NCI-H524 treated with DMSO at 0.1 percent for 48 hours (cell line): ENCODE measurements around the gene ENTPD6.

Experiments used
- DNase-seq: peaks from one replicate; lab custom pipeline; 2025; lab: John Stamatoyannopoulos, UW

The ENTPD6 gene

DNA sequence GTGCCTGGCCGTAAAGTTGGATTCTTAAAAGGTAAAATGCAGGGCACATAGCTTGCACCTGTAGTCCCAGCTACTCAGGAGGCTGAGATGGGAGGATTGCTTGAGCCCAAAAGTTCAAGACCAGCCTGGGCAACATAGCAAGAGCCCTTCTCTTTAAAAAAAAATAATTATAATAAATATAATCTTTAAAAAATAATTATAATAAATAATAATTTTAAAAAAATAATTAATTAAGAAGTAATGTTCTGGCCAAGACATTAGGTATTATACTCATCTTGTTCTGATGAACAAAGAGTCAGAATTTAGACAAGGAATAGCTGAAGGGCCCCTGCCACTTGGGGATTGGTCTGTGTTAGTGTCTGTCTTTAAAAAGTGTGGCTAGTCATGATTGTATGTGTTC lies 13.9 kb downstream of the ENTPD6 start:
- DNase-seq: no peak

DNA sequence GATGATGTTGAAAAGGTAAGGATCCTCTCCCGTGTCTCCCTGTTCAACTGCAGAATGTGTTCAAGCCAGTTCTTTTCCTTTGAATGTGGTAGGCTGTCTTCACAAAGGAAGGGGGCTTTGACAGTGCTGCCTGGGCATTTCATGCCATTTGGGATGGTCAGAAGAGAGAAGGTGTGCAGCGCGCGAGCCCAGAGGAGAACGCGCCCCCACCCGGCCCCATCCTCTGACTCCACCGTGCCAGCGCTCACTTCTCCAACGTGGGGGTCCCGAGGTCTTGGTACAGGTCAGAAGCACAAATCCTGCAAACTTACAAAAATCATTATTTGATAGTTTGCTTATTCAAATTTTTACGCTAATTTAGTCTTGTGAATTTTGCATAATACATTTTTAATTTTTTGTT lies 14.4 kb downstream of the ENTPD6 start:
- no peak for DNase-seq

DNA sequence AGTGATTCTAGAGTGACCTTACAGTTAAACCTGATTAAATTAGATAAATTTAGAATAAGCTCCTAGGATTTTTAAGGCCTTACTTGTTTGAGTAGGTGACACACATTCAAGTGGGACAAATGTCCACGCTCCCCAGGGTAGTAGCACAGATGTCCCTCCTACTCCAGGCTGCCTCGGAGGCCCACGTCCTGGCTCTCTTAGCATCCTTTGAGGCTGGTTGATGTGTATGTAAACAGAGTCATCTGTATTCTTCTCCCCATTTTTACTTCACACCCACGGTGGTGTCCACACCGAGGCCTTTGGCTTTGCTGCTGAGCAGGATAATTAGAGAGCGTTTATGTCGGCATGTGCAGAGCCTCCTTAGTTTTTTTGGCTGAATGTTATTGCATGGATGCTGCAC lies 15.8 kb downstream of the ENTPD6 start:
- DNase-seq: no peak

DNA sequence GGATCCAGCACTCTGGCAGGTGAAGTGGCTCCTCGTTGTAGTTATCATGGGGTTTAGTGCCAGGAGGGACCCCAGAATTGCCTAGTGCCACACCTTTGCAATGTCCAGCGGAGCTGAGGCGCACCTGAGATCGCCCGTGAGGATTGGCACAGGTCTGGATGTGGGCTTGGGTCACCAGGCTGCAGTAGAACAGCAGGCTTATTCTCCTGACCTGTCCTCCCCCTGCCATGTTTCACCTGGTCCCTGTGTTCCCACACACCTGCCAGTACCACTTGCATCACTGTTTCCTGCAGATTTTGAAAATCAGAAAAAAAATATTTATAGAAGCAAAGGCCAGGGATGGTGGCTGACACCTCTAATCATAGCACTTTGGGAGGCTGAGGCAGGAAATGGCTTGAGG lies 16.7 kb downstream of the ENTPD6 start:
- no peak for DNase-seq

DNA sequence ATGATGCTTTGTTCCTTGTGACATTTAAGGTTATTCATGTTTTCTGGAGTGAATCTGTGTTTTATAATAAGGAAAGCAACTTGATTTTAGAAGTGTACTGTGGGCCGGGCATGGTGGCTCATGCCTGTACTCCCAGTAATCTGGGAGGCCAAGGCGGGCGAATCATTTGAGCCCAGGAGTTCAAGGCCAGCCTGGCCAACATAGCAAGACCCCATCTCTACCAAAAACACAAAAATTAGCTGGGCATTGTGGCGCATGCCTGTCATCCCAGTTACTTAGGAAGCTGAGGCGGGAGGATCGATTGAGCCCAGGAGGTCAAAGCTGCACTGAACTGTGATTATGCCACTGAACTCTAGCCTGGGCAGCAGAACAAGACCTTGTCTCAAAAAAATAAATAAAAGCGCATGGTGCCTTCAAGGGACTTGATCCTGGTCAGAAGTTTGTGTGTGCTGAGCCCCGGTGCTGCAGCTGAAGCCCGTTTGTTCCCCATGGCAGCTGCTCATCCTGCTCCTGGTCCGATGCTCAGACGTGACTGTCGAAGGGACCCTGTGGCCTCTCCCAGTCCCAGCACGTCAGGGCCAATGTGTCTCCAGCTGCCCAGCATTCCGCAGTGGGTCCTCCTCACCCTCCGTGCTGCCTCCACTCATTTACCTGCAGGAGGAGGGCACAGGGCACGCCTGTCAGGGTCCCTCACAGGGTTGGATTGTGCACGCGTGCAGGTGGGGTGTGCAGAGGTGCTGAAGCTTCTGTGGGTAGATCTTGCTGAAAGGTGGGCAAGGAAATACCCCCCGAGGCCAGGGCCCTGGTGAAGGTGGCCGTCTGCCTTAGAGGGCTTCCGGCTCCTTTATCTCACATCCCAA lies 18.3 kb downstream of the ENTPD6 start:
- no peak for DNase-seq

DNA sequence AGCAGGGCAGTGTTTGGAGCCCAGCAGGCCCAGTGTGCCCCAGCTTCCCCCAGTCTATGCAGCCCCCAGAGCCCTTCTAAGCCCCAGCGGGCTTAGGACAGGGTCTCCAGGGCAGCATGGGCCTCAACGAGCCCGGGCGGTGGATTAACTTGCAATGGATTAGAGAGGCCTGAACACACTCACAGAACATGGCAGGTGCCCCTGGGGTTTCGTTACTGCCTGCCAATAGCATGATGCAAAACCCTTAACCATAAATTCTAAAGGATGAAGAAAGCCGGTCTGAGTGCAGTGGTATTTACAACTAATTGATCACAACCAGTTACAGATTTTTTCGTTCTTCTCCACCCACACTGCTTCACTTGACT lies 18.9 kb downstream of the ENTPD6 start:
- DNase-seq: no peak

DNA sequence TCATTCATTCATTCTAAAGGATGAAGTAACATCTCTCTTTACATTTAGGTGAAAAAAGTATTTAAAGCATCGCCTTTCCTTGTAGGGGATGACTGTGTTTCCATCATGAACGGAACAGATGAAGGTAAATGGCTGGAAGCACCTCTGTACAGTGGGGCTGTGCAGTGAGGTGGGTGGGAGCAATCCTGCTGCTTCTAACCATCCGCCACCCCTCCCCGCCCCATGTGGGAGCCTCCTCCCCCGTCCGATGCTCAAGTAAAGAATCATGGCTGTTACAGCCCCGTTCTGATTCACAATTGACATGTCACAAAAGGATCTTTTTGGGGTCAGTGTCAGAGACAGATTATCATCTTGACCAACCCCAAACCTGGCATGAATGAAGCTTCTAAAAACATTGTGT lies 19.3 kb downstream of the ENTPD6 start:
- no peak for DNase-seq

DNA sequence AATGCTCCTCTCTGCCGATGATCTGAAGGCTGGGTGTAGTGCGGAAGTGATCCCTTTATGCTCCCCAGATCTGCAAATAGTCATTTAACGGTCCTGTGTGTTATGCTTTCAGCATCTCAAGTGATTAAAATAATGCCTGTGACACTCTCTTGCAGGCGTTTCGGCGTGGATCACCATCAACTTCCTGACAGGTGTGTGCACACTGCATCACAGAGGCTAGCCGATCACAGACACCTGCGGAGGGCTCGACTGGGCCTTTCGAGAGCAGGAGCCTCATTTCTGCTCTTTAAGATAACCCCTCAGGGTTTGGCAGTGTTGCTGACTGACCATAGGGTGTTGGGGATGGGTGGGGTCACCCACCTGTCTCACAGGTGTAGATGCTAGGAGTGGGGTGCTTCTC lies 20.0 kb downstream of the ENTPD6 start:
- no peak for DNase-seq

DNA sequence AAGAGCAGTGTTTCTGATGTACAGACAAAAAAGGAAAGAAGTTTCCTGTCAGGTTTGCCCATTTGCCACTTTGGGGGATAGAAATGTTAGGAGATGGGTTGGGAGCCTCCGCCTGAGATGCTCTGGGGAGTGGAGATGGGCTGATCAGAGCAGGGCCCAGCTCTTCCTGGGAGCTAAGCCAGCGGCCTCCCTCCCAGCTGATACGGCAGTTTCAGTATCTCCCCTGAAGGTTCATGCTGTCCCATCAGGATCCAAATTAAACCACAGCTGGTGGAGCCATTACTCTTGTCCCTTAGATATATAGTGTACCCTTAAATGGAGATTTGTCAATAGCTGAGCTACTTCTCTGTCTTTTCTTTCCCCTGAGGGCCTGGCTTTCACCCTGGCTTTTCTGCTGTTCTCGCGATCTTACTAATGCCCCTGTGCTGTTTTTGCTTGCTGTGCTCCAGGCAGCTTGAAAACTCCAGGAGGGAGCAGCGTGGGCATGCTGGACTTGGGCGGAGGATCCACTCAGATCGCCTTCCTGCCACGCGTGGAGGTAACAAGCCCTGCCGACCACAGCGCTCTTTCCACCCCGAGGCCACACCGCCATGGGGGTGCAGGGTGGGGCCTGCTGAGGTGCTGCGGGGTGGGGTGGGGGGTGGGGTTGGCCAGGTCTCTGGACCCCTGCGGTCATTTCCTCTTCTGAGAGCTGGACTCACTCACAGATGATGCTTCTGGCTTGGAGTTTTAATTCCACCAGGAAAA lies 20.9 kb downstream of the ENTPD6 start:
- no peak for DNase-seq

DNA sequence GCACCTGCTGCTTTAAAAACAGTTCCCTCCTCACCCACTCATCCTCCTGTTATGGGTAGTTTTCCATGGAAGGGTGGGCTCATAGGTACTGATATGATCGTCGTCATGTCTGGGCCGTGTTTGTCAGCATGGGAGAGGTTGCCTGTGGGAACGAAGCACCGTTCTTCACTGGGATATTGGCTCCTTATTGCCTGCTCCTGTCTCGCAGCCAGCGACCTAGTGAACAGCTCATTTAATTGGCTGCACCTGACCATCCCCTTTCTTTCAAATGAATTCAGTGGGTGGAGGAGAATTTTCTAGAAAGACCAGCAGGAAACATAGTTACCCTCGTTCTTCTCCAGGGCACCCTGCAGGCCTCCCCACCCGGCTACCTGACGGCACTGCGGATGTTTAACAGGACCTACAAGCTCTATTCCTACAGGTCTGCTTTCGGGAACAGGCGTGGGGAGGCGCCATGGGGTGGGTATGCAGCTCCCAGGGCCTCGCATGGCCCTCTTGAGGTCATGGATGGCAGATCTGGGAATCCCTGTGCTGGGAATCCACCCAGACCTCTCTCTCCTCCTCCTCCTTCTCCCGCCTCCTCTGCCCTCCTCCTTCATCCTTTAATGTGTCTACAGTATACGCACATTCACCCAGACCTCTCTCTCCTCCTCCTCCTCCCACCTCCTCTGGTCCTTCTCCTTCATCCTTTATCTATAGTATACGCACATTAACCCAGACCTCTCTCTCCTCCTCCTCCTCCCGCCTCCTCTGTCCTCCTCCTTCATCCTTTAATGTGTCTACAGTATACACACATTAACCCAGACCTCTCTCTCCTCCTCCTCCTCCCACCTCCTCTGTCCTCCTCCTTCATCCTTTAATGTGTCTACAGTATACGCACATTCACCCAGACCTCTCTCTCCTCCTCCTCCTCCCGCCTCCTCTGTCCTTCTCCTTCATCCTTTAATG lies 21.9 kb downstream of the ENTPD6 start:
- DNase-seq: no peak

DNA sequence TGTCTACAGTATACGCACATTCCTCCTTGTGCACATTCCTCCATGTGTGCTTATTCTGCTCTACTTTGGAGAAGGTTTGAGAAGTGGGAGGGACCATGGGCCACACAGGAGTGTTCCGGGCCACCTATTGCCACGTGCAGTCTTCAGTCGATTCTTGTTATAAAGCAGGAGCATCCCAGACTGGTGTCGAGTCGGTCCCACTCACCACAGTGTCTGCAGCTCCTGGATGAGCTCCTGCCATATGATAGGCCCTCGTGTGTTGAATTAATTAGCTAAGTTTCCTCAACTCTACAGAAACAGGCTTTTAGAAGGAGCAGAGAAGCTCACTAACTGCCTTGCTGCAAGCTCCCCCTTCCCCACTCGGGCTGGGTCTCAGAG lies 22.6 kb downstream of the ENTPD6 start:
- DNase-seq: no peak

DNA sequence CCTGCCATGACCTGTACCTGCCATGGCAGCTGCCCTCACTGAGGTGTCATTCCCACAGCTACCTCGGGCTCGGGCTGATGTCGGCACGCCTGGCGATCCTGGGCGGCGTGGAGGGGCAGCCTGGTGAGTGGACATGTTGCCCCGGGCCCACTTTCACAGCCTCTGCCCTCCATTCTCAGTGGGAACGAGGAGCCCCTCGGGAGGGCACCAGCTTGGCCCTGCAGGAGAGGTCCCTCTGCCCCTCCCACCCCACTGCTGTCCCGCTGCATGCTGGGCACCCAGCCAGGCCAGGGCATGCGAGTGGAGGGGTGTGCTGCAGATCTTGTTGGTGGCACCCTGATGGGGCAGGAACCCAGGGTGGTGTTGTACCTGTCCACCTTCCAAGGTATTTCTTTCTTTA lies 23.0 kb downstream of the ENTPD6 start:
- DNase-seq: no peak

DNA sequence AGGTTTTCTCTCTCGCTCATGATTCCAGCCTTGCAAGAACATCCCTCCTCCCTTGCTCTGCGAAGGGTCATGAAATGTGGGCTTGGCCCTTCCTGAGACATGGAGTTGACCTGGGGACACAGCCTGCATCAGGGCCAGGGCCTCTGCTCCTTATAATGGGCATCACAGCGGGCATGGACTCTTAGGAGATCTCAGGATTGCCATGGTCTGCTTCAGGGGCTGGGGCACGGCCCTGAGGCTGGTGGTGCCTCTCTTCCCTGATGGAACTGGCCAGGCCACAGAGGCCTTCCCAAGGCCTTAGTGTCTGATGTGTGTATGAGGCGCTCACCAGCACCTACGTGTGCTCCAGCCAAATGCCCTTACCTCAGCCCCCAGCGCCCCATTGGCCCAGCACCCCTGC lies 23.9 kb downstream of the ENTPD6 start:
- DNase-seq: no peak

DNA sequence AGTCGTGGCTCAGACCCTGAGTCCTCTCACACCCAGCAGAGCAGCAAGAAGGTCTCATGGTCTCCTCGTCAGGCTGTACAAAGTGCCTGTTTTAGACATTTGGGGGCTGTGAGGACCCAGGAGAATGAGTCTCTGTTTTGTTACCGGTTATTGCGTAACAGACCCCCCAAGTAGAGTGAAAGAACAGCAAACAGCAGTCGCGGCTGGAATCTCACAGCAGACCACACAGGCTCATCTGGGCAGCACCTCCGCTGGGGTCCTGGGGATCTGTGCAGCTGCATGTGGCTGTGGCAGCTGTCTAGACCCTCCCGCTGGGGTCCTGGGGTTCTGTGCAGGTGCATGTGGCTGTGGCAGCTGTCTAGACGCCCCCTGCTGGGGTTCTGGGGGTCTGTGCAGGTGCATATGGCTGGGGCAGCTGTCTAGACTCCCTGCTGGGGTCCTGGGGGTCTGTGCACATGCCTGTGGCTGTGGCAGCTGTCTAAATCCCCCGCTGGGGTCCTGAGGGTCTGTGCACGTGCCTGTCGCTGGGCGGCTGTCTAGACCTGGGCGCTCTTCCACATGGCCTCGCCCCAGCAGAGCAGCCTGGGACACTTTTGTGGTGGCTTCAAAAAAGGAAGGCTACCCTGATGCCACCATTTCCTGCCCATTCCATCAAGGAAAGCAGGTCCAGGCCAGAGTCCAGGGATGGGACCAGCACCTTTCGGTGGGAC lies 24.7 kb downstream of the ENTPD6 start:
- peak; percentile 42 for DNase-seq

DNA sequence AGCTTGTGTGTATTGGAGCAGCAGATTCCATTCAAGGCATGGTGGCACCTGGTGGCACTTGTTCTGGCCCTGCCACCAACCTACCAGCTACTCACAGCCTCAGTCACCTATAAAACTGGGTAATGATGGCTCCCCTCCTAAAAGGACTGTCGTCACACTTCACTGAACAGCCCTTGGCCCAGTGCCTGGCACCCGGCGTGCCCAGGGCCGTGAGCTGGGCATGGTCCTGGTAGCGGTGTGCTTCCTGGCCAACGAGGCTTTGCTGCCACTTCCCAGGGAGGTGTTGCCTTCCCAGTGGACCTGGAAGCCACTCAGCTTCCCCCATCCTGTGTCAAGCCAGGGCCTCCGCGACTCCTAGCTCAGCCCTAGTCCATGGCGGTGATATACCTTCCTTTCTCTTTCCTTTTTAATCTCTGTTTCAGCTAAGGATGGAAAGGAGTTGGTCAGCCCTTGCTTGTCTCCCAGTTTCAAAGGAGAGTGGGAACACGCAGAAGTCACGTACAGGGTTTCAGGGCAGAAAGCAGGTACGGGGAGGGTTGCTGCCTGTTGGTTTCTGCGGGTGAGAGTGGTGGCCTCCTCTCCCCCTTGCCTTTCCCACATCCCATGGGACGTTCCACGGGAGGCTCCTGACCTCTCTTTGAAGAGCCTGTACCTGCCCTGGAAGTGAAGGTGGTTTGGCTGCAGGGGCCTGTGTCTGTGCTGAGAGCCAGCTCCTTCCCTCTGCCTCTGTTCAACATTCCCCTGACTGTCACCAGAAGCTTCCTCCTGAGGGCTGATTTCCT lies 25.5 kb downstream of the ENTPD6 start:
- DNase-seq: no peak

DNA sequence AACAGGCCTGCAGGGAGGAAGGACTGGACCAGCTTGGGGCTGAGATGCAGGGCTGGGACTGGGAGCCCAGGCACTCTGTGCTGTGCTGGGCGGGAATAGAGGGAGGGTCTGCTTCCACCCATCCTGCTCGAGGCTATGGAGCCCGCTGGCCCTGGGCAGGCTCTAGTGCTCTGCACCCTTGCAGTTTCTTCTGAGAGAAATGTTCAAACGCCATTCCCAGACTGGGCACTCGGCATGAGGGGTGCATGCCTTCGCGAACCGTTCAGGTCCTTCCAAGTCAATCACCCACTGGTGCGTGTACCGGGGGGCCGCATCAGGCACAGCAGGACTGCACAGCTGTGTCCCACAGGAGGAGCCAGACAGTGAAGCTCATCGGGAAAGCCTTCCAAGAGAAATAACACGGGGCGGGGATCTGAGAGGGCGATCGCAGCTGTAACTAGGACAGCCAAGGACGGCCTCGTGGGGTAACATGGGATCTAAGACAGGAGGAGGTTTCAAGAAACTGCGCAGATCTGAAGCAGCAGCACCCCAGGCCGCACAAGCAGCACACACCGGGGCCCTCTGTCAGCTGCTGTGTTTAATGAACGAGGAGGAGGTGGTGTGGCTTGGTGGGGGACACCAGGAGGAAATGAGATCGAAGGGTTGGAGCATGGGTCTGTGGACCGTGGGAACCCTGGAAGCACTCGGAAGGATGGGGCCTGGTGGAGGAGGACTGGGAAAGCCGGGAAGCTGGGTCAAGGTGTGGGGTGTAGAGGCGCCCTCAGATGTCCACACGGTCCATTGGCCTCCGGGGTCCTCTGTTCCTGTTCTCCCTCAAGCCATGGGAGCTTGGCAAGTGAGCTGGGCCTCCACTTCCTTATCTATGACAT lies 26.3 kb downstream of the ENTPD6 start:
- DNase-seq: no peak

DNA sequence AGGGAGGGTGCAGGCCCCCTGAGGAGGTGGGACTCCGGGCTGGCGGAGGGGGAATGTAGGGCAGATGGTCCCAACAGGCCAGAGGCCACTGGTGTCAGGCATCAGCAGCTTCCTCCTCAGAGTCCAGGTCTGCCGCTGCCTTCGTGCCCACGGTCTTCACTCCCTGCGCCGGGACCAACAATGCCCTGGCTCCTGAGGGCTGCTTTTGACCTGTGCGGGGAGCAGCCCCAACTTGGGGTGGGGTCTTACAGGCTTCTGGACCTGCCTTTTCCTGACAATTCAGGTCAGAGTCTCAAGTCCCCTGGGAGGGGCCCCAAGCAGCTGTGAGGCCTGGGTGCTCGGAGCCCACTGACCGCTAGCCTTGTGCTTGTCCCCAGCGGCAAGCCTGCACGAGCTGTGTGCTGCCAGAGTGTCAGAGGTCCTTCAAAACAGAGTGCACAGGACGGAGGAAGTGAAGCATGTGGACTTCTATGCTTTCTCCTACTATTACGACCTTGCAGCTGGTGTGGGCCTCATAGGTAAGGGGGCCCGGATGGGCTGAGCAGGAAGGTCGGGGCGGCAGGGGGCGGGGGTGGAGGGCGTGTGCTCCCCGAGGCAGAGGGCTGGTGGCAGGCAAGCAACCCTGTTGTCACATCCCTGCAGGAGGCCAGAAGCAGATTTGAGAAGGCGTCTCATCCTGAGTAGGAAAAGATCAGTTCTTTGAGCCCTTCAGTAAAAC lies 27.1 kb downstream of the ENTPD6 start:
- DNase-seq: no peak

DNA sequence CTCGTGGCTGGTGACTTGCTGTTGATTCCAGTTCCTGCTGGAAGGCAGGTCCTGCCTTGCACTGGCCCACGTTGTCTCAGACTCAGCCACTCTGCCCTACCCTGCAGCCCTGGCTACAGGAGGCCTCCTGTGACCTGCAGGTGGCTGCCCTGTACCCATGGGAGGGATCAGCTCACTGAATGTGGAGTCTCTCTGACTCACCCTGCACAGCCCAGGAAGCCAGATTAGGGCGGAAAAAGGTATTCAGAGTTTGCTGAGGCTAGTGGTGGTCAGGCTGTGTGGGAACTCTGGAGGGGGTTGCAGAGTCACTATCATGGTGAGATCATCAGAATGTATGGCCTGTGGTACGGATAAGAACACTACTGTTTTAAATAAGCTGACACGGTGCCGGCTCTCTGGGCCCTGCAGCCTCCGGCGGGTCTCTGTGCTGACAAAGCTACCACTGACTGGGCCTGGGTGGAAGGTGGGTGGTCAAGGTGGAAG lies 27.7 kb downstream of the ENTPD6 start:
- no peak for DNase-seq
